RWPE1 (cell line): Measurements from ENCODE around the gene PRKCSH.
"Not testable (repeated sequence)": the region's sequence is repeated elsewhere in the genome, so short reads cannot be mapped to it uniquely, and the experiment has no call there.

ENCODE experiments used
- CTCF ChIA-PET: fragments of 350-600 bp; sonication (Branson Sonifier 250); formaldehyde crosslinking; extraction: SDS; loops from one replicate; lab custom pipeline; 2021; lab: Yijun Ruan, JAX
- POLR2A ChIA-PET: fragments of 400-600 bp; formaldehyde crosslinking; extraction: SDS; loops from one replicate; lab custom pipeline; 2020; ENCODE audit warnings: antibody characterized with exemption; ENCODE audit not compliant: low non-redundant PET; lab: Yijun Ruan, JAX
- DNase-seq: peaks from one replicate; pipeline ENCODE4 v3.0.0; 2012; ENCODE audit warnings: low spot score
- H3K27ac ChIP-seq: fragments of 450-650 bp; 2 replicates; pipeline ENCODE4 v1.5.1; 2017
- TF ChIP-seq, protein P1 (sequence below): fragments of 450-650 bp; conservative IDR thresholded peaks from 2 replicates; pipeline ENCODE4 v1.5.1; 2017; ENCODE audit warnings: low read depth, mild to moderate bottlenecking

The PRKCSH gene

GRCh38 chr19:11456659-11457058 is 21.2 kb downstream of the PRKCSH start:
- ChIA-PET CTCF (no interaction called here), POLR2A (no interaction called here)
- H3K27ac ChIP-seq, result no peak overlapping the region; the same call in 1 of the 2 replicates
- TF ChIP-seq, protein P1, sequence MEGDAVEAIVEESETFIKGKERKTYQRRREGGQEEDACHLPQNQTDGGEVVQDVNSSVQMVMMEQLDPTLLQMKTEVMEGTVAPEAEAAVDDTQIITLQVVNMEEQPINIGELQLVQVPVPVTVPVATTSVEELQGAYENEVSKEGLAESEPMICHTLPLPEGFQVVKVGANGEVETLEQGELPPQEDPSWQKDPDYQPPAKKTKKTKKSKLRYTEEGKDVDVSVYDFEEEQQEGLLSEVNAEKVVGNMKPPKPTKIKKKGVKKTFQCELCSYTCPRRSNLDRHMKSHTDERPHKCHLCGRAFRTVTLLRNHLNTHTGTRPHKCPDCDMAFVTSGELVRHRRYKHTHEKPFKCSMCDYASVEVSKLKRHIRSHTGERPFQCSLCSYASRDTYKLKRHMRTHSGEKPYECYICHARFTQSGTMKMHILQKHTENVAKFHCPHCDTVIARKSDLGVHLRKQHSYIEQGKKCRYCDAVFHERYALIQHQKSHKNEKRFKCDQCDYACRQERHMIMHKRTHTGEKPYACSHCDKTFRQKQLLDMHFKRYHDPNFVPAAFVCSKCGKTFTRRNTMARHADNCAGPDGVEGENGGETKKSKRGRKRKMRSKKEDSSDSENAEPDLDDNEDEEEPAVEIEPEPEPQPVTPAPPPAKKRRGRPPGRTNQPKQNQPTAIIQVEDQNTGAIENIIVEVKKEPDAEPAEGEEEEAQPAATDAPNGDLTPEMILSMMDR, result no peak
- DNase-seq, result no peak

DNA sequence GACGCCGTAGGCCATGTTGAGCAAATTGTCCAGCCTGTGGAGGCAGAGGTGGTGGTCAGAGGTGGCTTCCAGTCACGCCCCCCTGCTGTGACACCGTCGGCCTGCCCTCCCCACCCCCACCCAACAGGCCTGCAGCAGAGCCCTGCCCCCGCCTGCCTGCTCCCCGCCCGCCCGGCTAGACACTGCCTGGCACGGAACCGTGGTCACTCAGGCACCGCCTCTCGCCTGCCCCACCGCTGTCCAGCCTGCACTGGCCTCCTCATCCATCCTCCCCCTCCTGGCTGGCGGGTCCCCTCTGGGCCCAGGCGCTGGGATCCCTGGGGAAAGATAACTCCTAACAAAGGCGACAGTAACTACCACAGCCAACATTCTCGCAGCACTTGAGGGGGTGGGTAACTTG is 21.7 kb downstream of the PRKCSH start:
- TF ChIP-seq, protein P1, result no peak
- DNase-seq, result no peak
- CTCF ChIA-PET, result no interaction called here
- POLR2A ChIA-PET, result no interaction called here
- no peak overlapping the region for H3K27ac ChIP-seq

- no peak overlapping the region for H3K27ac ChIP-seq
- CTCF ChIA-PET, result no interaction called here
- POLR2A ChIA-PET, result no interaction called here
- TF ChIP-seq, protein P1, result no peak
- DNase-seq, result no peak
These were observed 22.4 kb downstream of the PRKCSH start for GRCh38 chr19:11457831-11458230.

DNA sequence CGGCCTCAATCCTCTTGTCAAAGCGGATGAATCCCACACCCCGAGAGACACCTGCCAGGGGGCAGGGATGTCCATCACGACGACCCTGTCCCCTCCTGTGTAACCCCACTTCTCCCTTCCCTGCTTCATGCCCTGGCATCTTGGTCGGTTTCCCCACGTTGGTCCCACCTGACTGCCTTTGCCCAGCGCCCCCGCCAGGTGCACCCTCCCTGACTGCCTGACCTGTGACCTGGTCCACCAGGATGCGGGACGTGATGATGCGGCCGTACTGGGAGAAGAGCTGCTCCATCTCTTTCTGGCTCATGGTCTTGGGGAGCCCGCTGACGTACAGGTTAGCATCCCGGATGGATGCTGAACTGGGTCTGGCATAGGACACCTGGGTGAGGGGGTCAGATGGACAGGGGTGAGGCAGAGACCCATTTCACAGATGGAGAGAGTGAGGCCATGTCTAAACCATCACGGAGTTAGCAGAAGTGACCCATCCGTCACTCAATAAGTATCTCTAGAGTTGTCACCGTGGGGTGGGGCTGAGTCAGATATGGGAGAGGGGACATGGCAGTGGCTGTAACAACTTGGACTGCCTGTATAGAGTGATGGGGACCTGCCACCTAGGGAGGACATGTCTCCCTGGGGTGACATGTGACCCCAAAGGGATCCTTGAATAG is 22.9 kb downstream of the PRKCSH start:
- no peak overlapping the region for H3K27ac ChIP-seq
- no peak for DNase-seq
- TF ChIP-seq, protein P1, result no peak
- ChIA-PET CTCF (no interaction called here), POLR2A (no interaction called here)

GRCh38 chr19:11458912-11459311 is 23.5 kb downstream of the PRKCSH start:
- H3K27ac ChIP-seq, POLR2A ChIA-PET, DNase-seq: not testable (repeated sequence)
- CTCF ChIA-PET, result interaction anchor here (0.6 to 1.0 kb wide), 4 partner anchors 9 to 39 kb away, joined by 3 to 4 read pairs (median 3); partner anchors contain the start of gene PRKCSH

DNA sequence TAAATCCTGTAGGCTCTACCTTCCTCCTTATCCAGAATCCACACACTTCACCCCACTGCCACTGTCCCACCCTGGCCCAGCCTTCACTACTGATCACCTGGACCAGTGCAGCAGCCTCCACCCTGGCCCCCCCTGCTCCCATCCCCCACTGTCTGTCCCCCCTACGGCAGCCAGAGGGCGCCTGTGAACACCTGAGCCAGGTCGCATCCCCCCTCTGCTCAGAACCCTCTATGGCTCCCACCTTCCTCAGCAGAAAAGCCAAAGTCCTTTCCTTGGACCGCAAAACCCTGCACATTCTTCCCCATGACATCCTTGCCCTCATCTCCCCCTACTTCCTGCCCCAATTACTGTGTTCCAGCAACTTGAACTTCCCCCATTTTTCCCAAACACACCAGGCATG is 24.8 kb downstream of the PRKCSH start:
- CTCF ChIA-PET, result no interaction called here
- POLR2A ChIA-PET, result no interaction called here
- TF ChIP-seq, protein P1, result 0 out of 2 replicates have a peak, but pooled peaks have one; percentile 15
- H3K27ac ChIP-seq, result no peak overlapping the region
- no peak for DNase-seq

GRCh38 chr19:11461453-11461852 is 26.0 kb downstream of the PRKCSH start:
- CTCF ChIA-PET, result interaction anchor here (0.6 kb wide), 1 partner anchor 88 kb away, joined by 3 read pairs; no protein-coding TSS in a partner anchor

More at GRCh38 chr19:11461453-11461852, 26.0 kb downstream of the PRKCSH start:
- DNase-seq, result no peak
- TF ChIP-seq, protein P1, result no peak
- no peak overlapping the region for H3K27ac ChIP-seq
- POLR2A ChIA-PET, result interaction anchor here (0.7 kb wide), 1 partner anchor 81 kb away, joined by 4 read pairs; no protein-coding TSS in a partner anchor
